Renal cortical epithelial cell (primary cell): Measurements from ENCODE around the gene ZNF385B. TPM values are rescaled to one million over a fixed set of nuclear protein-coding genes. Genes with fewer than 3 reads are reported as not detected.
A peak's percentile ranks its signal among the peaks of the same experiment; 100 is the strongest.

ENCODE experiments used
- DNase-seq: peaks from one replicate; pipeline ENCODE4 v3.0.0-alpha.2; 2011; ENCODE audit warnings: low read depth
- total RNA-seq: library from RNA; depleted of rRNA; stranded (reverse); fragments of >200 nt; gene quantifications from 2 replicates; pipeline ENCODE4 v1.2.3, GENCODE V29; 2014

Gene ZNF385B
- total RNA-seq, 1 donor from 2014 or later, result 1.1 TPM

DNA sequence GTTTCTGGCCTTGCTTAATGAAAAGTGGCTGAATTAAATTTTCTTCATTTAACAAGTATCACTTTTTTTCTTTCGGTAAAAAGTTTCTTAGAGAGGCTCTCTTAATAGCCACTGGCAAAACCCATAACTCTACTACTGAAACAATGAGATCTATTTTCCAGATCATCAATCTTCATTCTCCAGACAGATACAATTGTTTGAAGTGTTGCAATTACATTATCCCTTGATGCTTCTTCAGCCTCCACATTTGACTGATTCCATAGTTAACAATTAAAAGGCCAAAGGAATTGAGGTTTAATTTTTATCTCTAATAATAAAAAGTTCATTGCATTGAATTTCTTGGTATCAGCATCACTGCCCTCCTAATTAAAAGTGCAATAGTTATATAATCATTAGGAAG, 176.3 kb downstream of the ZNF385B start:
- peak; percentile 53 for DNase-seq

DNA sequence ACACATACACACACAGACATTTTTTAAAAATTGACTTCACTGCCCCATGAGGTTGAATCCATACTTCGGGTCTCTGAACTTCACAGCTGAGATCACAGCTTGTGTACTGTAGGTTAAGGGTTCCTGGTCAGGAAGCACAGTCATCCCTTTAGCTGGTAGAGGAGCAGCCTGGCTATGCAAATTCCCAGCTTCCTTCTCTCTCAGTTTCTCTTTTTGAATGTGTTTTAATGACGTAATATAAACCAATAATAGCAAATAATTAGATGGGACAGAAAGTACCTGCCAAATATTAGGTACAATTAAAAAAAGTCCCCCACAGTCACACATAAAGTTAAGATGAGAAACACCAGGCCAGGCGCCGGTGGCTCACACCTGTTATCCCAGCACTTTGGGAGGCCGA, 178.7 kb downstream of the ZNF385B start:
- peak; percentile 29 for DNase-seq

DNA sequence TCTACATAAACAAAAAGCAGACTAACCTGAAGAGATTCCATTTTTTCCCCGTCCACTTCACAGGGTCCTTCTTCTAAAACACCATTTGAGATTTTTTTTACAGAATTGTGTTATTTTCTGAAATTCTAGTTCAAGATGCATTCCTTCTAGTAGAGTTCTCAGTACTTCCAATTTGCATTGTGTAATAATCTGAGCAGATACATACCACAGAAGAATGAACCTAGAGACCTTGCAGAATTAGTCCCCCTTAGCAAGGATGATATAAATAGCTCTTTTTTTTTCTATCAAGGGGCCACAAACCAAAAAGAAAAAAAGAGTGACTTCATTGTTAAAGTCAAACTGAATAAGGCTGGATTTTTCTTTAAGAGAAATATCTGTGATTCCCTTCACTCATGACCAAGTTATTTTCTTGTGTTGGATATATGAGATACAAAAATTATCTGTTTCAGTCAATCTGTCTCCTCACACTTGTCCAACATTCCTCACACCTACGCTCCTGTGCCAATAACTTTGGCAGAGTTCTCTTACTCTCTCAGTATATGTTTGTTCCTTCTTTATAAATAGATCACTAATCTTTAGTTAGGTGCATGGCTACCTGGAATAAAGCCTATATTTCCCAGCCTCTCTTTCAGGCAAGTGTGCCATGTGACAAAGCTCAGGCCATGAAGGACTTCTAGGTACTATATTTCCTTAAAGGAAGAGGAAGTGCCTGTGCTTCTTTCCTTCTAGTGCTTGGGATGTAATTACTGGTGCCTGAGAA, 183.5 kb downstream of the ZNF385B start:
- DNase-seq, result no peak

GRCh38 chr2:179677077-179677688, 184.2 kb downstream of the ZNF385B start:
- no peak for DNase-seq

DNA sequence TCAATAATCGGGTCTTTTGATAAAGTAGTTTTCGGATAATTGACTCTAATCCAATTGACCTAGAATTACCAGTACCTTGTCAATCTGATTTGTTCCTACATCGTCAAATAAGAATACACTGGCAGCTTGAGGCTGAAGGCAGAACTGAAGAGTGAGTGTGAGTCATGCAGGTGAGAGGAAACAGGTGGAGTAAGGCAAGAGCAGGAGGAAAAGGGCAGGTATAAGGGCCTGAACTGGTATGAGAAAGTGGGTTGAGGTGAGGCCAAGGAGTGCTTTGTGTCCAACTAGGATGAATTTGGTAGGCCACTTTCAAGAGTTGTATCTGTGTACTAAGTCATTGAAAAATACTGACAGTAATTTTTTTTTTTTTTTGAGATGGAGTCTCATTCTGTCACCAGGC, 186.0 kb downstream of the ZNF385B start:
- no peak for DNase-seq

GRCh38 chr2:179671043-179671981, 190.1 kb downstream of the ZNF385B start:
- no peak for DNase-seq

GRCh38 chr2:179669196-179669595, 192.2 kb downstream of the ZNF385B start:
- DNase-seq, result peak; percentile 57

DNA sequence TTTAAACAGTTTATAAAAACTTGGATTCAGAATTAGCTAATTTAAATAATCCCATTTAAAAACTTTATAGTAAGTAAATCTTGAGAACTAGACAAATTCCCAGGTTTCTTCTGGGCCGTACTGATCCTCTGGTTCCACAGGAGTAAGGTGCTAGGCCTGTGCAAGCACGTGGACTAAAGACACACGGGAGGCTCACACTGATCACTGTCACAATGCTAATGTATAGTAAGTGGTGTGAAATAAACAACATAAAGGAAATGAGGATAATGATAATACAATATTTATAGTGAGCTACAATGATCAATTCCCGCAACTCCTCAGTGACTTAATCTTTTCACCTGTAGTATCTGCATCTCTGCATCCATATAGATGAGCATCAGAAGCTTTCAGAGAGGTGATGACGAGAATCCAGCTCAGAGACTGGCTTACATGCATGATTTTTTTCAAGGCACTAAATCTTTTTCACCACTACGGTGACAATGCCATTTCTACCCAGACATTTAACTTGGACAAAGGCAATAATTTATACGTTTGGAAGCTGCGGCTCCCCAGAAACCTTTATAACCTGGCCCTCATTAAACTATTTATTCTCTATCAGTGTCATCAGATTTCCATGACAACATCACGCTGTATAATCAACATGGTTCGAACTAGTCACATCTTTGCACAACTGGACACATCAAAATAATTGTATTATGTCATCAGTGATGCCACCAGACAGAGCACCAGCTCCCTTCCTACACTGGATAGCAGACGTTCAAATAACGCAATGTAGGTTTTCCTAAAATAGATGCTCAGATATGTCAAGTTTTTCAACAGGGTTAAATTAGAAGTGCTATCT, 196.2 kb downstream of the ZNF385B start:
- DNase-seq, result no peak

- DNase-seq, result no peak
These were observed 199.4 kb downstream of the ZNF385B start for GRCh38 chr2:179661986-179662385.

DNA sequence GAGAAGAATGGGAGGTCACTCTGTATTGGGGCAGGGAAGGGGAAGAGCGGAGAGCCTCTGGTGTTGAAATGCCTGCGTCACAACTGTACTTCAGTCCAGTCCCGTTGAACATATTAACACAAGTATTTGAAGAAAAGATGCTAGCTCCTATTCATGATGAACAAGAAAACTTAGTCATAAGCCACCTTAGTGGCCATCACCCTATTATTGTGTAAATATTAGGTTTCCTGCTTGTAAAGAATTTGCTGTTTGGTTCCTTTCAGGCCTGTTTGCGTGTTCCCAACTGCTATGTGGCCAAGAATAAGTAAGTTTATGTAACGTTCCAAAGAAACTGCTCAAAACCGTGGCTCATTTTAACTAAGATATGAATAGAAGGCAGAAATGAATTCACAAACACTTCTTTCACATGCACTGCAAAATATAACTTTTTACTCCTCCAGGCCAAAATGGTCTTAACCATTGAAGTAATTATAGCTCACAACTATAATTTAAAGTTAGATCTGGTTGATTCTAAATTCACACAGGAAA, 204.3 kb downstream of the ZNF385B start:
- DNase-seq, result no peak

GRCh38 chr2:179655627-179656026, 205.8 kb downstream of the ZNF385B start:
- DNase-seq, result peak; percentile 78

DNA sequence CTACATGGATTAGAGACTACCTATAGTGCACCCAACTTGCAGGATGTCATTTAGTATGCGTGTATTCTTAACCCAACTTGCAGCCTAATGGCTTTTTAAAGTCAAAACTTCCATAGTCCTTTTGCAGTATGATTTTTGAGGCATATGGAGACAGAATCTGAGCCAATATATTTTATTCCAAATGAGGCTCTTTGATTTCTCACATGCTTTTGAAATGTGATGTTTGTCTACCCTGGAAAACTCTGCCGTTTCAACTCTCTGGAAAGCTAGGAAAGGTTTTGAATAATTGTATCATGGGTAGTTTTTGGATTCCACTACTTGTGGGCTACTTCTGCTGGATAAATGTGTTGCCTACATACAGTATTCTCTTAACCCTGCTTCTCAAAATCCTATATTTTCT, 206.6 kb downstream of the ZNF385B start:
- DNase-seq, result no peak

DNA sequence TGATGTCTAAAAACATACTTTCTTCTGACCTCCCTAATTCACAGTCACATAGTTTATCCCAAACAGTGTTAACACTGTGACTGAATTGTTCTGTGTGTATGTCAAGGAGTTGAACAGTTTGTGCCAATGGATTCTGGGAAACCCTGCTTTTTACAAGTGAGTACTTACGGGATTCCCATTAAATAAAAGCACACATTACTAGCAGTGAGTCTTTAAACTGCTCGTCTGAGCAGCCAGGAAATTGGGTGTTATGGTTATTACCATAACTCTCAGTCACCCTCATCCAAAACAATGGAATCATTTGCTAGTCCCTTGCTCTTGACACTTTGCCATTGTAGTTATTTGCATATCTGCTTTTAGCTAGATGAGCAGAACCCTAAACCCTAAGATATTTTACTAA, 209.1 kb downstream of the ZNF385B start:
- no peak for DNase-seq

DNA sequence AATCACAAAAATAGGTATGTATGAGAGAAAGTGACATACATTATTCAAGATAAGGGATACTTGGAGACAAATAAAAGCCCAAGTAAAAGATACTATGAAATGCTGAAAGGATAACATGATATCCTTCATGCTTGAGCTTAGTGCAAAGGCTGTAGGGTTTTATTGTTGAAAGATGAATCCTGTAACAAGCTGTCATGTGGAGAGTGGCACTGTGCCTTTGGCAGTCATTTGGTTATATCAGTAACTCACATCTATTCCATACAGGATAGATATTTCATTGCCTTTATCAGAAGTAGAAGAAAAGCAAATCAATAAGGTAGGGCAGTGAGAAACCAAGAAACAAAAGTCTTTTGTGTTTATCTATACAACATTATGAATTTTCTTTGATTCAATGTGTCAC, 211.0 kb downstream of the ZNF385B start:
- no peak for DNase-seq

- no peak for DNase-seq
These were observed 214.4 kb downstream of the ZNF385B start for GRCh38 chr2:179646862-179647587.

GRCh38 chr2:179646173-179646769, 215.1 kb downstream of the ZNF385B start:
- no peak for DNase-seq

DNA sequence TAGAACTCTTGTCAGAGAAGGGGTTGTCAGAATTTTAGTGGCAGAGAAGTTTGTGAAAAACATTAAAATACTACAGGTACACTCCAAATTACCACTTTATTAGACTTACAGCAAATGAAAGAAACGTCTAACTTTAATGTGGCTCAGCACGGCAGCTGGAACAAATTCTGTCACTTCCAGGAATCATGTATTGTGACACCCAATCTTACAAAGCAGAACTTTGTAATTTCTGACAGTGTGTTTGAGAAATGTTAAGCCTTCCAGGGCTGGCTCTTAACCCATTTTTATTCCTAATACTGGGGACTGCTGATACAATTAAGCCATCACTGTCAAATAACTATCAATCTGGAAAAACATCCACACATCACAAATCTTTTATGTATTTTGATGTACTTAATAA, 216.4 kb downstream of the ZNF385B start:
- DNase-seq, result no peak

DNA sequence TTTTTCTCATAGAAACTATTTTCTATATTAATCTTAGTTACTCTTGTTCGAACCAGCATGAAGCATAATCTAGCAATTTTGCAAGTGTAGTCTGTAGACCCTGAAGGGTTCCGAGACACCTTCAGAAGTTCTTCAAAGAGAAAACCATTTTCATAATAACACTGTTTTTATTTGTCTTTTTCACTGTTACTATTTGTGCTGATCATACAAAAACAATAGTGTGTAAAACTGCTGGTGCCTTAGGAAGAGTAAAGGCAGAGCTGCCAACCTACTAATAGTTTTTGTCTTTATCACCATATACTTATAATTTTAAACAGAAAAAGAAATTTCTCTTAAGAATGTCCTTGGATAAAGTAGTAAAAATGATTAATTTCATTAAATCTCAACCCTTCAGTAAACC, 218.9 kb downstream of the ZNF385B start:
- no peak for DNase-seq

GRCh38 chr2:179636995-179637394, 224.4 kb downstream of the ZNF385B start:
- DNase-seq, result peak; percentile 13
